ENCODE measurements around the gene DECR2. TPM values are rescaled to one million over a fixed set of nuclear protein-coding genes. Genes with fewer than 3 reads are reported as not detected.

DECR2 gene
- total and polyA plus RNA-seq, 2 of the 13 experiments (the other 11 are each of a cell fraction or from before 2014, with no cell fraction given), result 36.3 to 44.6 TPM

DNA sequence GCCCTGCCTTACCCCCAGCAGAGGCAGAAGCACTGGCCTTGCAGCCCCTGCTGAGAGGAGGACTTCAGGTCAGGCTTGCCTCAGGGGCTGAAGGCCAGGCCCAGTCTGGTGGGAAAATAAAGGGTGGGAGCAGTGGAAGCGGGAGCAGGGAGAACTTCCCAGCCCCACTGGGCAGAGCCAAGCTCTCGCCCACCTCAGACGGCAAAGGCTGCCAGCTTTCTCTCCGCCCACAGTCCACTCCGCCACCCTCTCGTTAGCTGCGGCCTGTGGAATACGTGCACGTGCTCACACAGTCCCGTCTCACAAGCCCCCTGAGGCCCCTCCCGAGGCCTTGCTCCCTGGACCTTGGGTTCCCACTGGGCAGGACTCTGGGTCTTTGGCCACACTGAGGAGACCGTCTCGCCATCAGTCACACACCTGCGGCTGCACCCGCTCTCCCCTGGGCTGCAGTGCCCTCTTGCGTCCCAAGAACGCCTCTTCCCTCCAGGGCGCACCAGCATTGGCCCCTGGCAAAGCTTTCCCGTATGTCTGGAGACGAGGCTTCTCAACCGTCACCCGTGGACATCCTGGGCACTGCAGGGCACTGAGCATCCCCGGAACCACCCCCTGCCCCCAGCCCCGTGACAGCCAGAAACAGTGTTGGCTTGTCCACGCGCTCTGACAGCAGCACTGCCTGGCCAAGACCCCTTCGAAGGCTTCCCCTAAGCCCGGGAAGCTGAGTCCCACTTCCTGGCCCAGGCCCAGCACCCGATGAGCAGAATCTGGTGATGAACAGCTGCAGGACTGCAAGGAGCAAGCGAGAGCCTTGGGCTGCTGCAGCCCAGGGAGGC, 39.6 kb upstream of the DECR2 start (continued):
- TF ChIP-seq, protein P1, sequence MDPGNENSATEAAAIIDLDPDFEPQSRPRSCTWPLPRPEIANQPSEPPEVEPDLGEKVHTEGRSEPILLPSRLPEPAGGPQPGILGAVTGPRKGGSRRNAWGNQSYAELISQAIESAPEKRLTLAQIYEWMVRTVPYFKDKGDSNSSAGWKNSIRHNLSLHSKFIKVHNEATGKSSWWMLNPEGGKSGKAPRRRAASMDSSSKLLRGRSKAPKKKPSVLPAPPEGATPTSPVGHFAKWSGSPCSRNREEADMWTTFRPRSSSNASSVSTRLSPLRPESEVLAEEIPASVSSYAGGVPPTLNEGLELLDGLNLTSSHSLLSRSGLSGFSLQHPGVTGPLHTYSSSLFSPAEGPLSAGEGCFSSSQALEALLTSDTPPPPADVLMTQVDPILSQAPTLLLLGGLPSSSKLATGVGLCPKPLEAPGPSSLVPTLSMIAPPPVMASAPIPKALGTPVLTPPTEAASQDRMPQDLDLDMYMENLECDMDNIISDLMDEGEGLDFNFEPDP (CRISPR knock-in tag; conservative IDR thresholded peaks at IDR 0.05), result no peak
- TF ChIP-seq, protein P2, sequence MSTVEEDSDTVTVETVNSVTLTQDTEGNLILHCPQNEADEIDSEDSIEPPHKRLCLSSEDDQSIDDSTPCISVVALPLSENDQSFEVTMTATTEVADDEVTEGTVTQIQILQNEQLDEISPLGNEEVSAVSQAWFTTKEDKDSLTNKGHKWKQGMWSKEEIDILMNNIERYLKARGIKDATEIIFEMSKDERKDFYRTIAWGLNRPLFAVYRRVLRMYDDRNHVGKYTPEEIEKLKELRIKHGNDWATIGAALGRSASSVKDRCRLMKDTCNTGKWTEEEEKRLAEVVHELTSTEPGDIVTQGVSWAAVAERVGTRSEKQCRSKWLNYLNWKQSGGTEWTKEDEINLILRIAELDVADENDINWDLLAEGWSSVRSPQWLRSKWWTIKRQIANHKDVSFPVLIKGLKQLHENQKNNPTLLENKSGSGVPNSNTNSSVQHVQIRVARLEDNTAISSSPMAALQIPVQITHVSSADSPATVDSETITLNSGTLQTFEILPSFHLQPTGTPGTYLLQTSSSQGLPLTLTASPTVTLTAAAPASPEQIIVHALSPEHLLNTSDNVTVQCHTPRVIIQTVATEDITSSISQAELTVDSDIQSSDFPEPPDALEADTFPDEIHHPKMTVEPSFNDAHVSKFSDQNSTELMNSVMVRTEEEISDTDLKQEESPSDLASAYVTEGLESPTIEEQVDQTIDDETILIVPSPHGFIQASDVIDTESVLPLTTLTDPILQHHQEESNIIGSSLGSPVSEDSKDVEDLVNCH (CRISPR knock-in tag; IDR thresholded peaks at IDR 0.05), result 0 out of 2 replicates have a peak, but pooled peaks have one; percentile 25
- no peak; the same call in 1 of the 2 replicates for TF ChIP-seq BRD4 (CRISPR knock-in tag; IDR thresholded peaks at IDR 0.05)
- TF ChIP-seq ZNF335 (CRISPR knock-in tag; IDR thresholded peaks at IDR 0.05), result no peak
- no peak for TF ChIP-seq ETV6 (CRISPR knock-in tag; conservative IDR thresholded peaks at IDR 0.05)
- TF ChIP-seq, protein P3, sequence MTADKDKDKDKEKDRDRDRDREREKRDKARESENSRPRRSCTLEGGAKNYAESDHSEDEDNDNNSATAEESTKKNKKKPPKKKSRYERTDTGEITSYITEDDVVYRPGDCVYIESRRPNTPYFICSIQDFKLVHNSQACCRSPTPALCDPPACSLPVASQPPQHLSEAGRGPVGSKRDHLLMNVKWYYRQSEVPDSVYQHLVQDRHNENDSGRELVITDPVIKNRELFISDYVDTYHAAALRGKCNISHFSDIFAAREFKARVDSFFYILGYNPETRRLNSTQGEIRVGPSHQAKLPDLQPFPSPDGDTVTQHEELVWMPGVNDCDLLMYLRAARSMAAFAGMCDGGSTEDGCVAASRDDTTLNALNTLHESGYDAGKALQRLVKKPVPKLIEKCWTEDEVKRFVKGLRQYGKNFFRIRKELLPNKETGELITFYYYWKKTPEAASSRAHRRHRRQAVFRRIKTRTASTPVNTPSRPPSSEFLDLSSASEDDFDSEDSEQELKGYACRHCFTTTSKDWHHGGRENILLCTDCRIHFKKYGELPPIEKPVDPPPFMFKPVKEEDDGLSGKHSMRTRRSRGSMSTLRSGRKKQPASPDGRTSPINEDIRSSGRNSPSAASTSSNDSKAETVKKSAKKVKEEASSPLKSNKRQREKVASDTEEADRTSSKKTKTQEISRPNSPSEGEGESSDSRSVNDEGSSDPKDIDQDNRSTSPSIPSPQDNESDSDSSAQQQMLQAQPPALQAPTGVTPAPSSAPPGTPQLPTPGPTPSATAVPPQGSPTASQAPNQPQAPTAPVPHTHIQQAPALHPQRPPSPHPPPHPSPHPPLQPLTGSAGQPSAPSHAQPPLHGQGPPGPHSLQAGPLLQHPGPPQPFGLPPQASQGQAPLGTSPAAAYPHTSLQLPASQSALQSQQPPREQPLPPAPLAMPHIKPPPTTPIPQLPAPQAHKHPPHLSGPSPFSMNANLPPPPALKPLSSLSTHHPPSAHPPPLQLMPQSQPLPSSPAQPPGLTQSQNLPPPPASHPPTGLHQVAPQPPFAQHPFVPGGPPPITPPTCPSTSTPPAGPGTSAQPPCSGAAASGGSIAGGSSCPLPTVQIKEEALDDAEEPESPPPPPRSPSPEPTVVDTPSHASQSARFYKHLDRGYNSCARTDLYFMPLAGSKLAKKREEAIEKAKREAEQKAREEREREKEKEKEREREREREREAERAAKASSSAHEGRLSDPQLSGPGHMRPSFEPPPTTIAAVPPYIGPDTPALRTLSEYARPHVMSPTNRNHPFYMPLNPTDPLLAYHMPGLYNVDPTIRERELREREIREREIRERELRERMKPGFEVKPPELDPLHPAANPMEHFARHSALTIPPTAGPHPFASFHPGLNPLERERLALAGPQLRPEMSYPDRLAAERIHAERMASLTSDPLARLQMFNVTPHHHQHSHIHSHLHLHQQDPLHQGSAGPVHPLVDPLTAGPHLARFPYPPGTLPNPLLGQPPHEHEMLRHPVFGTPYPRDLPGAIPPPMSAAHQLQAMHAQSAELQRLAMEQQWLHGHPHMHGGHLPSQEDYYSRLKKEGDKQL (CRISPR knock-in tag; IDR thresholded peaks at IDR 0.05; ENCODE audit: low read depth), result no peak
- no peak for TF ChIP-seq ZNF24 (IDR thresholded peaks at IDR 0.05)
- peak; percentile 17 for TF ChIP-seq SP5 (CRISPR knock-in tag; IDR thresholded peaks at IDR 0.05; ENCODE audit: borderline replicate concordance, low read depth)
- peak; percentile 97 for TF ChIP-seq MAX (IDR thresholded peaks at IDR 0.05)
- no peak for TF ChIP-seq ADNP (CRISPR knock-in tag; IDR thresholded peaks at IDR 0.05)
- TF ChIP-seq JARID2 (CRISPR knock-in tag; IDR thresholded peaks at IDR 0.05; ENCODE audit: insufficient replicate concordance), result peak; percentile 77
- TF ChIP-seq KDM6A (CRISPR knock-in tag; IDR thresholded peaks at IDR 0.05; ENCODE audit: low read depth), result no peak
- 0 out of 2 replicates have a peak, but pooled peaks have one; percentile 59 for TF ChIP-seq RELA (CRISPR knock-in tag; IDR thresholded peaks at IDR 0.05)
- TF ChIP-seq PLRG1 (conservative IDR thresholded peaks at IDR 0.05), result no peak
- TF ChIP-seq ZNF430 (CRISPR knock-in tag; IDR thresholded peaks at IDR 0.05), result peak; percentile 62; the same call in 1 of the 2 replicates
- TF ChIP-seq KDM4B (CRISPR knock-in tag; IDR thresholded peaks at IDR 0.05), result 0 out of 2 replicates have a peak, but pooled peaks have one; percentile 42
- no peak for TF ChIP-seq ZNF253 (CRISPR knock-in tag; IDR thresholded peaks at IDR 0.05; ENCODE audit: borderline replicate concordance)
- no peak for TF ChIP-seq ATF3 (CRISPR knock-in tag; IDR thresholded peaks at IDR 0.05)
- no peak for TF ChIP-seq ZNF883 (CRISPR knock-in tag; IDR thresholded peaks at IDR 0.05; ENCODE audit: not compliant biosample characterization)

Measured in HepG2 (cell line).